HG02943 (cell line): ENCODE measurements around the gene CDH5.

Experiments
- ATAC-seq: cut with Tn5 transposase; IDR thresholded peaks from one replicate; pipeline ENCODE4 v1.9.1; 2021; ENCODE audit warnings: mild to moderate bottlenecking, low read depth, moderate library complexity; ENCODE audit not compliant: unreplicated experiment

Gene CDH5

DNA sequence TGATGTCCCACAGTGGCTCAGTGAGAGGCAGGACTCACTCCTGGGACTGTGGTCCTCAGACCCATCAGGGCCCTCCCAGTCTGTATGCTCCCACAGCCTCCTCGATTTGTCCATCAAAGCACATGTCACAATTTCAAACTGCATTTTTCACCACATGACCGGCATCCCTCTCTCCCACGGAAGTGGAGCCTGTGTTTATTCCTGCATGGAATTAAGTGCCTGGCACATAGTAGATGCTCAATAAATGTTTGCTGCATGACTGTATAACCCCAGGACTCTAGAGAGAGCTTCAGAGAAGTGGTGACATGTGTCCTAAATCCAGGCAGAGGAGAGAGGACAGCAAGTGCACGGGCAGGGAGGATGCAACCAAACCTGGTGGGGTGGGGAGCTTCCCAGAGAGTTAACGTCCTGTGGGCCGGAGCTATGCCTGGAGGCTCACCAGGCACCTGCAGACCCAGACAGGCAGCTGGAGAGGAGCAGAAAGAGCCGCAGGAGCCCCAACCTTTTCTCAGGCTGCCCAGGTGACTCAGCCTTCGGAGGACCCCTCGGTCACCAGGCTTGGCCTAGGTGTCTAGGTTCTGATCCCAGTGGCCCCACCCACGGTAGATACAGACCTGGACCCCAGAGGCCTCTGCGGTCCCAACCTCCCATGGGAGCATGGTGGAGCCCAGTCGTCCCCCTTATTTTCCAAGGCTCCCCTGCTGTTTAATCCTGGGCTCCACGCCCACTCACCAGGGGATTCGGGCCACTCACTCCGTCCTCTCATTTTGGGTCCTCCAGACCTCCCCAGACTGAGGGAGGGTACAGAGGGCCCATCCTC is 5.8 kb downstream of the CDH5 start:
- no peak for ATAC-seq

DNA sequence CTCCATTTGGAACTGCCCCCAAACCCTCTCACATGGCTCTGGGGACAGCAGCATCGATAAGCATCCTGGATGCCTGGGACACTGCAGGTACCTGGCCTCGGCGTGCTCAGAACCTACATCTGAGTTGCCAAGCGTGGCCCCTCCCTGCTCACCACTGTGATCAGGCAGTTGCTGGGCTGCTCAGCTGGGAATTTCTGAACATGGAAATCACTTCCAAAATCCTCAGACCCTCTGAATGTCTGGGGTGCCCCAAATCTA is 6.3 kb downstream of the CDH5 start:
- no peak for ATAC-seq

DNA sequence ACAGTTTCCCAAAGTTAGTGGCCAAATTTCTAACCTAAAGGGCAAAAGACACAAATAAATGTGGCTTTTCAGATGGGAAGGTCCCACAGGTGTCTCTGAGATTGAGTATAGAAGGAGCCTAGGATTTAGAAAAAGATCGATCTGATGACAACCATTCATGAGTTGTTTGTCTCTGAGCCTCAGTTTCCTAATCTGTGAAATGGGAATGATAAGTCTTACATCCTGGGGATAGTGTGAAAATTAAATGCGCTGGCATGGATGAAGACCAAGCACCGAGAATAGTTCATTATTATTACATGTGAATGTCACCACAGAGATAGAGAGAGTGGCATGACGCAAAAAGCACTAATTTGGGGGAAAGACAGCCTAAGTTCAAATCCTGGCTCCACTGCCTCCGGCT is 7.2 kb downstream of the CDH5 start:
- no peak for ATAC-seq

DNA sequence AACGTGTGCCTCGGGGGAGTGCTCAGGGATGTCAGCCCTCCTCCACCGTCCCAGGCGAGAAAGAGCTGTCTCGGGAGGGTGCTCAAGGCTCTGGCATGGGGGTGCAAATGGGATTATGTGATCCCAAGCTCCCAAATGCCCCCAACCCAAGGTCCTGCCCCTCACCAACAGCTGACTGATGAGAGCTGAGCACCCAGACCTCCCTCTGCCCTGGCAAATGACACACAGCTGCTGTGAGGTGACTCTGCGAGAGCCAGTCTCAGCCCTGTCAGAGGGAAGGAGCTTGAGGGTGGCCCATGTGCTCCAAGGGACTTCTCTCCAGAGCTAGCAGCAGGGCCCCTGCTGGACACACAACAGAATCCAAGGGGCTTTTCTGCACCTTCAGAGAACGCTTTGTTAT is 7.7 kb downstream of the CDH5 start:
- ATAC-seq, result no peak

DNA sequence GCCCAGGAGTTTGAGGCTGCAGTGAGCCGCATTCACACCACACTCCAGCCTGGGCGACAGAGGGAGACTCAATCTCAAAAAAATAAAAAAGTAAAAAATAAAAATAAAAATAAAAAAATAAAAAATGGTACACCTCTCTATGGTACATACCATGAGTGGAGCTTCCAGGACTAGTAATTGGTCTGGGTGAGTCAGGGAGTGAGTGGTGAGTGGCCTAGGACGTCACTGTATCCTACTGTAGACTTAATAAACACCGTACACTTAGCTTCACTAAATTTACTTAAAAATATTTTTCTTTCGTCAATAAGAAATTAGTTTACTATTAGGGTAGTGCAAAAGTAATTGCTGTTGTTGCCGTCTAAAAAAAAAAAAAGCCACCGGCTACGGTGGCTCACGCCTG is 9.0 kb downstream of the CDH5 start:
- no peak for ATAC-seq

DNA sequence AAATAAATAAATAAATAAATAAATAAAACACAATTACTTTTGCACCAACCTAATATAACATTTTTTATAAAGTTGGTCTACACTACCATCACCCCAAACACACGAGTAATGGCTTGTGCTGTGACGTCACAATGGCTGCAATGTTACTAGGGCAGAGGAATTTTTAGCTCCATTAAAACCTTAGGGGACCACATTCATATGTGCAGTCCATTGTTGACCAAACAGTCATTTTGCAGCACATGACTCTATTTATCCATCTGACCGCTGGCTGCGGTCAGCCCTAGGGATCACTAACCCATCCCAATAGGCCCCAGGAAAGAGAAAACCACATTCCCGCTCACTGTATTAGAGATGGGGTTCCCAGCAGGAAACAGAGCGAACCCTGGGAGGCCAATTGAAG is 9.6 kb downstream of the CDH5 start:
- no peak for ATAC-seq

DNA sequence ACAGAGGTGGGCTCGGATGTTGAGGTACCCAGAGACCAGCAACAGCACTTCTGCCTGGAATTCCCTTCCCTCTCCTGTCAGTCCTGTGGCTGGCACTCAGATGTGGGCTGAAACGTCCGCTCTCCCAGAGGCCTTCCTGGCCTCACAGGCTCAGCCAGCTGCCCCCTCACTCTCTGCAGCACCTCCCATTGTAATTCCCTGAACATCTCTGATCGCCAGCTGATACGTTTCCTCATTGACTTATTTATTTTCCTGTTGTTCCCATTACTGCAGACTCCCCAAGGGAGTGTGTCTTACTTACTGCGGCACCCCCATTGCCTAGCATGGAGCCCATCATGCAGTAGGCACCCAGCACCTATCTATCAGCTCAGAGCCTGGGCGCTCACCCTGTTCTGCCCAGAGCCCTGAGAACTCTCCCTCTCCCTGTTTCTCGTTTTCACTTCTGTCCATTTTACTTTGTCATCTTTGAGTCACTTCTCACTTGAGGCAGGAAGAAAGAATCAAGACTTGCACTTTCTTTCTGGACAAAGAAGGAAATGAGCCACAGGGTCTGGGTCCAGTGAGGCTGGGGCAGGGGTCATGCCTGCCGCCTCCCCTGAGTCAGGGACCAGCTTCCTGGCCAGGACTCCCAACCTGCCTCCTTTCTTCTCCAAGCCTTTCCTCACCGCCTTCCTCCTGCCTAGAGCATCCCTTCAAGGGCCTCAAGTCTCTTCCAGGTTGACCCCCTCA is 10.2 kb downstream of the CDH5 start:
- ATAC-seq, result no peak

DNA sequence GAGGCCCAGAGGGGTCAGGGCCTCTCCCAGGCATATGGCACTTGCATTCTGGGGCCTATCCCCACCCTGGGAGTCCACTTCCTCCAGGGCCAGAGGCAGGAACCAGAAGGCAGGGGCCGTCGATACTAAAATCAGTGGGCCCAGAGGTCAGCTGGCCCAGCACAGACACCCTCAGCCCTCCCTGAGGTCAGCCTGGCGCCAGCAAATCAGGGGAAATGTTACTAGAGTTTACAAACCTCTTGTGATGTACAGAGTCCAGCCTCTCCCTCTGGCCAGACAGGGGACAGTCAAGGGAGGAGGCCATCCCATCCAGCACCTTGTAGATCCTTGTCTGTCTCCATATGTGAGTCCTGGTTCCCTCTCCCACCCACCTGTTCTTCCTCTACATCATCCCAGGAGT is 10.8 kb downstream of the CDH5 start:
- no peak for ATAC-seq

DNA sequence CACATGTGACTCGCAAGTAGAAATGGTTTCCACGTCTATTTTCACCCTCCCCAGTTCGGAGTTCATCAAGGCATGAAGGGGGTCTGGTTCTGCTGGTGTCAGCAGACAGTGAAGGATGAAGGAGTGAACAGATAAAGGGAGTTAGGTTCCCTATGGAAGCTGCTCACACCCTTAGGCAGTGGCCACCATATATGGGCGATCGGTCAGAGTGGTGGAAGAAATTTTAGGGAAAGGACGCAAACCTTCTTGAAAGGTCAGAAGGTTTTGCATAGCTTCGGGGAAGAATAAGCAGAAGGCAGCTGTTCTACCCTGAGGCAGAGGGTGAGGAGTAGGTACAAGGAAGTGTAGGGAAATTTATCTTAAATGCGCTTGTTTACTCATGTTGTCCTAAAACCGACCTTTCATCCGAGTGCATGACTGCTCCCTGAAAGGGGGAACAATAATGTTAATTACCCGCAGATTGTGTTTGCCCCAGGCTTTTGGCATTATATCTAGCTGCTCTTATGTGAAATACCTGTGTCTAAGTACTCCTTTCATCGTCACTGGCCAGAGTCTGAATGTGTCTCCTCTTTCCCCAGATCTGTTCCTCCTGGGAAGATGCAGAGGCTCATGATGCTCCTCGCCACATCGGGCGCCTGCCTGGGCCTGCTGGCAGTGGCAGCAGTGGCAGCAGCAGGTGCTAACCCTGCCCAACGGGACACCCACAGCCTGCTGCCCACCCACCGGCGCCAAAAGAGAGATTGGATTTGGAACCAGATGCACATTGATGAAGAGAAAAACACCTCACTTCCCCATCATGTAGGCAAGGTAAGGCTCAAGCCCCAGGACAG is 12.5 kb downstream of the CDH5 start:
- no peak for ATAC-seq

DNA sequence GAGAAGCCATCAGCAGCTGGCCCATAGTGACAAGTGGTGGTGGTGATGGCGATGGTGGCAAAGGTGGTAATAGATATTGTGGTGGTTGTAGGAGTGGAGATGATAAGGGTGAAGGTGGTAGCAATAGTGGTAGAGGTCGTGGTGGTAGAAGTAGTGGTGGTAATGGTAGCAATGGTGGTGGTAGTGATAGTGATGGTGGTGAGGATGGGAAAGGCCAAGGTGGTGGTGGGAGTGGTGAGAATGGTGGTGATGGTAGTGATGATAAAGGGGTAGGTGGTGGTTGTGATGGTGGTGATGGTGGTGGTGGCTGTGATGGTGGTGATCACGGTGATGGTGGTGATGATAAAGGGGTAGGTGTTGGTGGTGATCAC is 13.1 kb downstream of the CDH5 start:
- no peak for ATAC-seq

DNA sequence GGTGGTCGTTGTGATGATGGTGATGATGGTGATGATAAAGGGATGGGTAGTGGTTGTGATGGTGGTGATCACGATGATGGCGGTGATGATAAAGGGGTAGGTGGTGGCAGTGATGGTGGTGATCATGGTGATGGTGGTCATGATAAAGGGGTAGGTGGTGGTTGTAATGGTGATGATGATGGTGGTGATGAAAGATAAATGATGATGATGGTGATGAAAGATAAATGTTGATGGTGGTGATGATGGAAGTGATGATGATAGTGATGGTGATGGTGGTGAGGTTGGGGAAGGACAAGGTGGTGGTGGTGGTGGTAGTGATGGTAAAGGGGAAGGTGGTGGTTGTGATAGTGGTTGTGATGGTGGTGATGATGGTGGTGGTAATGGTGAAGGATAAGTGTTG is 13.9 kb downstream of the CDH5 start:
- no peak for ATAC-seq

DNA sequence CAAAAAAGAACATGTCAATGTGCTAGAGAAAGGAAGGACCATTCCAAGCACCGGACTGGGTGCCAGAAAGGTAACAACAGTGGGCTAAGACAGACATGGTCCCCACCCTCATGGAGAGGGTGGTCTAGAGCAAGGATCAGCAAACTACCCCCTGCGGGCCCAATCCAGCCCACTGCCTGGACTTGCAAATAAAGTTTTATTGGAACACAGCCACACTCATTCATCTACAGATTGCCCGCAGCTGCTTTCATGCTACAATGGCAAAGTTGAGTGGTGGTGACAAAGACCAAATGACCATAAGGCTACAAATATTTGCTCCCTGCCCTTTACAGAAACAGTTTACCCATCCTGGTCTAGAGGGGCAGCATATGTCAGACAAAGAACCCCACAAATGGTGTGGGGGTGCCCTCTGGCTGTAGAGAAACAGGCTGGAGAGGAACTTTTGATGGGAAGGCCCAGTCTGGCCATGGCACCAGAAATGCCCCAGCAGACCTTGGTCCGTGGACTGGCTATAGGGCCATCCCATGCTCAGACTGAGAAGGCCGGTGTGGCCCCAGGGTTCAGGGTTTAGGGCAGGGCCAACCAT is 15.2 kb downstream of the CDH5 start:
- no peak for ATAC-seq

DNA sequence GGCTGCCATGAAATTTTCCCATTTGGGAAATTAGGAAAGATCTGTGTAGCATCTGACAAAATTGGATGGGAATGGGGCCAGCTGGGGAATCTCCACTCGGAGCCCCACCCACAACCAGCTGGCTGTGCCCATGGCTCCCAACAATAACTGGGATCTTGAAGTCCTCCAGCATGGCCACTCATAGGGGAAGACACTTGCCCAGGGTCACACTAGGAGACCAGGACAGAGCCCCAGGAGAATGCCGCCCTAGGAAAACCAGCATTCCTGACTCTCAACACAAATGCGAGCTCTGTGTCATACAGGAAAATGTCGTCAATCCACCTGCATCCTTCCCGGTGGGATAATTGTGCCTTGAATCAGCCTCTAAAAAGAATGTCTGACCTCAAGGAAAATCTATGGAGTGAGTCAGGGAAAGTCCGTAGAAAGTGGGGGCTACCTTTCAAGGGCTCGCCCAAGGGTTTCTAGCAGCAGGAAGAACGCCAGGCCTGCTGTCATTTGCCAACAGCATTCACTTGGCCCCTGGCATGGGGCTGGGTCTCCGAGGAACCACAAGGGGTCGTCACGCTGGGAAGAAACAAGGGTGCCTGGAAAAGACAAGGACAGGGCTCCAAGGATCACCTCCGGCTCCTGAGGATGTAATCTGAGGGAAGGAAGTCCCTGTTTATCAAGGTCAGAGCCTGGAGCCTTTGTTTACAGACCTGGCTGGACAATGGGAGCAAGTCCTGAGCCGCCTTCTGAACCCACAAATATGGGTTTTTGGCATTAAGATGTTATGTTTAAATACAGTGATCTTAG is 15.9 kb downstream of the CDH5 start:
- no peak for ATAC-seq

DNA sequence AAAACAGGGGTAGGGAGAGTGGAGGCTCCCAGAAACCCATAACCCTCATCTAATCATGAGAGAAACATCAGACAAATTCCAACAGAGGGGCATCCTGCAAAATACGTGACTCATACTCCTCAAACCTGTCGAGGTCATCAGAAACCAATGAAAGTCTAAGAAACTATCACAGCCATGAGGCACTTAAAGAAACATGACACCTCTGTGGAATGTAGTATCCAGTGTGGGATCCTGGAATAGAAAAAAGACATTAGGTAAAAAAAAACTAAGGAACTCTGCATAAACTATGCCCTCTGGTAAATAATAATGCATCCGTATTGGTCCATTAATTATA is 16.4 kb downstream of the CDH5 start:
- no peak for ATAC-seq

DNA sequence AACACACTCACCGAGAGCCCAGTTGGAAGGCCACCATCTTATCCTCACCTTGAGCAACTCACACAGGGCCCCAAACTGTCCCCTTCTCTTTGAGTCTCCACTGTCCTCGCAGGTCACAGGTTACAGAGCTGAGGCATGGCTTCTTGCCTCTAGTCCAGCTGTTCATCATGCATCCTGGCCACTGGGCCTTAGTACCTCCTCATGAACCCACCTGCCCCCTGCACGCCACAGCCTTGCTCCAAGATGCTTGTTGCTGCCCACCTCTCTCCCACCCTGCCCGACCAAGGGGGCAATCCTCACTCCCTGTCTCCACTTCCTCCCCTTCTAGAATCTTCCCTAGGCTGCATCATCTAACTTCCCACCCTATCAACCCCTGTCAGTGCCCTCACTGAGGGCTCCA is 17.1 kb downstream of the CDH5 start:
- ATAC-seq, result no peak

DNA sequence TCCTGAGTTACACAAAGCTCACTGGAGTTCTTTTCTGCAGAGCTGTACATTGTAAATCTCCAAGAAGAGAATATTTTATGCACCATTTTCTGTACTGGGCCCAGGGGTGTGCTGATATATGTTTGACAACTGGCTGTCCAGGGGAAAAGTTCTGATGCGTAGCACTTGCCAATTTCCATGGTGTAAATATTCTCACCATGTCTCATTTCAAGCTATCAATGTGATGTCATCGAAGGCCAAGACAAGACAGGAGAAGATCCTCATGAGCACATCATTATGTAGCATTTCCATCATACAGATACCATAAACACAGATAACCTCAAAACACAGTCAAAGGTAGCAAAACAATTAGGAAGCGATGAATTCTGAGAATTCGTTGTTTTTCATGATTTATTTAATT is 18.9 kb downstream of the CDH5 start:
- ATAC-seq, result no peak

DNA sequence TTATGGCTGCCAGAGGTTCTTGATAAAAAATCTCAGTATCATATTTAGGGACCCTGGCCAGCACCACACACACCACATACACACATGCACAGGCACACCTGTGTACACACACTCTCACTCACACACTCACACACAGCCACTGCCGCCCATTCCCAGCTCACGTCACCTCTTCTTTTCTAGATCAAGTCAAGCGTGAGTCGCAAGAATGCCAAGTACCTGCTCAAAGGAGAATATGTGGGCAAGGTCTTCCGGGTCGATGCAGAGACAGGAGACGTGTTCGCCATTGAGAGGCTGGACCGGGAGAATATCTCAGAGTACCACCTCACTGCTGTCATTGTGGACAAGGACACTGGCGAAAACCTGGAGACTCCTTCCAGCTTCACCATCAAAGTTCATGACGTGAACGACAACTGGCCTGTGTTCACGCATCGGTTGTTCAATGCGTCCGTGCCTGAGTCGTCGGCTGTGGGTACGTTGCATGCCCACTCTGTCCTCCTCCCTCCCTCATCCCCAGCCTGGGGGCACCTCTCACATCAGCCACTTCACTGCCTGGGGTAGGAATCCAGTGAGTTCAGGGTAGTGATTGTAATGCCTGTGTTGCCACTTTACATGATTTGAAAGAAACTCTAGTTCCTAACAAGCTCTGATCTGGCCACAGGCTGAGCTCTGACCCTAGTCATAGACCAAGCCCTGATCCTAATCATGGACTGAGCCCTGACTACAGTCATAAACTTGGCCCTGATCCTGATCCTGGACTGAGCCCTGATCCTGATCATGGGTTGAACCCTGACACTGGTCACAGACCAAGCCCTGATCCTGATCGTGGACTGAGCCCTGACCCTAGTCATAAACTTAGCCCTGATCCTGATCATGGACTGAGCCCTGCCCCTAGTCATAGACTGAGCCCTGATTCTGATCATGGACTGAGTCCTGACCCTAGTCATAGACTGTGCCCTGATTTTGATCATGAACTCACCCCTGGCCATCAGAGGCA is 20.4 kb downstream of the CDH5 start:
- ATAC-seq, result no peak

DNA sequence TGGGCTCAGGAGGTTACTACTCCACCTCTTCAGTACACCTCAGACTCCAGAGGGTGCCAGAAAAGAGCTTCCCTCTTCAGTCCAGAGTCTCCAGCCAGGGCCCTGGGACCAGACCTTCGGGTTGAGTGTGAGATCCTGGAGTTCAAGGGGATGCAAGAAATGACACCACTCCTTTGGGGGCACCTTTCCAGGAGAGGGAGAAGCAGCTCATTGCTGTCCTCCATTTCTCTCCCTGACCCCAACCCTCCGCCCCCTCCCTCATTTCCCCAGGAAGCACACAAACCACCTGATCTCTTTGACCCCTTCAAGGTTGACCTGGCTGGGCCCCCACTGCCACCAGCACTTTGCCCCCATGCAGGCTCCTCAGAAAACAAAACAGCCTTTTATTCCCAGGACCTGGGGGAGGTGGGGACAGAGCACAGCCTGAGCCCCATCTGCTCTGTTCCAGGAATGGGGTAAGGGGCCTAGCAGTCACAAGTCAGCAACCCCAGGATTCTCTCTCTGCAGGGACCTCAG is 21.4 kb downstream of the CDH5 start:
- ATAC-seq, result no peak
